Tibial artery (tissue), 4 donors: ENCODE measurements around the gene NBPF12.
A peak's percentile ranks its signal among the peaks of the same experiment; 100 is the strongest.
"Not testable (repeated sequence)": the region's sequence is repeated elsewhere in the genome, so short reads cannot be mapped to it uniquely, and the experiment has no call there.

ENCODE experiments used
- DNase-seq, 2 donors: peaks; one replicate each; pipeline ENCODE4 v3.0.0-alpha.2; 2019
- H3K27ac ChIP-seq, 2 donors: fragments of 200-600 bp; sonication (generic) in 1 of 2; 1 replicate in 1 of 2; 2 replicates in 1 of 2; pipeline ENCODE4 v1.5.1; 2018 to 2019; ENCODE audit warnings: mild to moderate bottlenecking in 1 of 2
- H3K27me3 ChIP-seq, 2 donors: fragments of 200-600 bp; sonication (generic) in 1 of 2; one replicate each; pipeline versions ENCODE4 v1.5.1 to v1.6.0; 2016 to 2019
- H3K36me3 ChIP-seq, 3 donors: fragments of 200-600 bp; sonication (generic) in 2 of 3; one replicate each; pipeline ENCODE4 v1.5.1; 2016 to 2019; ENCODE audit warnings: mild to moderate bottlenecking in 2 of 3
- H3K4me1 ChIP-seq, 4 donors: fragments of 200-600 bp; sonication (generic) in 2 of 4; 1 replicate in 3 of 4; 2 replicates in 1 of 4; pipeline ENCODE4 v1.5.1; 2016 to 2019
- H3K4me3 ChIP-seq, 2 donors: fragments of 200-600 bp; sonication (generic) in 1 of 2; 1 replicate in 1 of 2; 2 replicates in 1 of 2; pipeline ENCODE4 v1.5.1; 2018 to 2019; ENCODE audit warnings: mild to moderate bottlenecking in 2 of 2
- H3K9me3 ChIP-seq, 3 donors: fragments of 200-600 bp; sonication (generic) in 1 of 3; one replicate each; pipeline ENCODE4 v1.5.1; 2016 to 2019
- intact Hi-C: fragments of 100-400 bp; cut with DNase I; formaldehyde crosslinking; loops from one replicate; pipeline ENCODE4 v1.15.0; 2023; ENCODE audit warnings: low total_unique reads

The NBPF12 gene

DNA sequence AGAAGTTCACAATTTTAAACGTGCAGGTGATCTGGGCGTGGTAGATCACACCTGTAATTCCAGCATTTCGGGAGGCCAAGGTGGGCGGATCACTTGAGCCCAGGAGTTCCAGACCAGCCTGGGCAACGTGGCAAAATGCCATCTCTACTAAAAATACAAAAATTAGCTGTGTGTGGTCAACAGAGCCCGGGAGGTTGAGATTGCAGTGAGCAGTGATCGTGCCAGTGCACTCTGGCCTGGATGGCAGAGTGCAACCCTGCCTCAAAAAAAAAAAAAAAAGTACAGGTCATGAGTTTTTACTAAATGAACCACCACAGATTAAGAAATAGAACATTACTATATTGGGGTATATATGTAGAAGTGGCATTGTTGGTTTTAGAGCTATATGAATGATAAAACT lies 2.2 kb downstream of the NBPF12 start:
- H3K4me1 ChIP-seq, H3K27ac ChIP-seq, H3K9me3 ChIP-seq, H3K36me3 ChIP-seq, intact Hi-C loops, DNase-seq, H3K27me3 ChIP-seq: not testable (repeated sequence)
- peak overlapping the region; percentile 61 to 63 for H3K4me3 ChIP-seq

DNA sequence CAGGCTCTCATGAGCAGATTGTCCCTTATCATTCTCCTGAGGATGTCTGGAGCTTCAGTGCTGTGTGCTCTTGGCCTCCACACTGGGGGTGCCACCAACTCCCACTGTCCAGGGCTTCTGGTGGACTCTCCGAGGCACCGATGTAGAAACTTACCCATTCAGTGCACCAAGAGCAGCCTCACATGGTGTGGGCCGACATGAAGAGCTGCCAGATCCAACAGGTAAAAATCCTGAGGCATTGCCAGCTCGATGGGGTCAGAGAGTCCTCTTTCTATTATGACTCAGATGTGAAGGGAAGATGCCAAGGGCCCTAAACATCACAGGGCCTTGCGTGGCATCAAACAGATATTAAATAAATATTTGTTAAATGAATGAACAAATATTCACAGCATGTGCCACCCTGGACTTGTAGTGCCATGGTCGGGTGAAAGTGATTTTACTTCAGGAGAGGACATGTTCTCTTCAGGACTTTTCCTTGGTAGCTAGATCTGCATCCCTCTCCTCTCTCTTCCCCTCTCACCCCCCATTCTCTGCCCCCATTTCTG lies 5.3 kb downstream of the NBPF12 start:
- intact Hi-C loops, H3K4me3 ChIP-seq, DNase-seq, H3K27me3 ChIP-seq, H3K36me3 ChIP-seq, H3K4me1 ChIP-seq, H3K9me3 ChIP-seq, H3K27ac ChIP-seq: not testable (repeated sequence)

DNA sequence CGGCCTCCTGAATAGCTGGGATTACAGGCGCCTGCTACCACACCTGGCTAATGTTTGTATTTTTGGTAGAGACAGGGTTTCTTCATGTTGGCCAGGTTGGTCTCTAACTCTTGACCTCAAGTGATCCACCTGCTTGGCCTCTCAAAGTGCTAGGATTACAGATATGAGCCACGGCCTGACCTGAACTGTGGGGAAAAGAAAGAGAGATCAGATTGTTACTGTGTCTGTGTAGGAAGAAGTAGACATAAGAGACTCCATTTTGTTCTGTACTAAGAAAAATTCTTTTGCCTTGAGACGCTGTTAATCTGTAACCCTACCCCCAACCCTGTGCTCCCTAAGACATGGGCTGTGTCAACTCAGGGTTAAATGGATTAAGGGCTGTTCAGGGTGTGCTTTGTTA lies 10.0 kb downstream of the NBPF12 start:
- intact Hi-C loops, DNase-seq, H3K9me3 ChIP-seq: not testable (repeated sequence)

DNA sequence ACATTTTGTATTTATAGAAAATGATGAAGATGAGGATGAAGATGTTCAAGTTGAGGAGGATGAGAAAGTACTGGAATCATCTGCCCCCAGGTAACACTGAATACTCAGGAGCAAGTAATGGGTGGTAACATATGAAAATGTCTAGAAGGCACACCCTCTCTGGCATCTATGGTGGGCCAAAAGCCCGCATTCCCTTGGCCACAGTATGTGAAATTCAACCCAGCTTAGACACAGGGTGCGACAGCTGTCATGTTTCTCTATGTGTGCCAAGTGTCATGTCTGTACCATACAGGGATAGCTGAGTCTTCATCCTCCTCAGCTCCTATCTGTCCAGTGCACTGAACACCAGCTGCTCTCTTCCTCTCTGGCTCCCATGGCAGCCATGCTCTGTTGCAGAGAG lies 26.2 kb downstream of the NBPF12 start:
- H3K27ac ChIP-seq, H3K9me3 ChIP-seq, H3K4me1 ChIP-seq, DNase-seq, intact Hi-C loops, H3K4me3 ChIP-seq, H3K27me3 ChIP-seq: not testable (repeated sequence)
- H3K36me3 ChIP-seq = peaks cover 0 to 25% (median 6%) of the 10 kb centered on the region in 3 donors

More for the DNA sequence above, 10.0 kb downstream of the NBPF12 start:
- not testable (repeated sequence) for H3K4me3 ChIP-seq, H3K27ac ChIP-seq, H3K4me1 ChIP-seq, H3K27me3 ChIP-seq
- peaks cover 0 to 17% (median 5%) of the 10 kb centered on the region in 3 donors for H3K36me3 ChIP-seq

DNA sequence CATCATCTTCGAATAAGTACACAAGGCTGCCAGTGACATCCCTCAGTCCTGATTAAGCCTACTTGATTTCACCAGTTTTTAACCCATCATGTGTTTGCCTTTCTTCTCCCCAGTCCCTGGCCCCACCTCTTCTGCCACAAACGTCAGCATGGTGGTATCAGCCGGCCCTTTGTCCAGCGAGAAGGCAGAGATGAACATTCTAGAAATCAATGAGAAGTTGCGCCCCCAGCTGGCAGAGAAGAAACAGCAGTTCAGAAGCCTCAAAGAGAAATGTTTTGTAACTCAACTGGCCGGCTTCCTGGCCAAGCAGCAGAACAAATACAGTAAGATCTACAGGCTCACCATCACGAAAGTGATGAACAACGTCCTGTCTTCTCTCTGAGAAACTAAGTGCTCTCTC lies 28.2 kb downstream of the NBPF12 start:
- H3K27me3 ChIP-seq, H3K4me3 ChIP-seq, intact Hi-C loops, DNase-seq, H3K4me1 ChIP-seq, H3K9me3 ChIP-seq, H3K27ac ChIP-seq: not testable (repeated sequence)
- H3K36me3 ChIP-seq = peaks cover 8 to 34% (median 18%) of the 10 kb centered on the region in 3 donors

DNA sequence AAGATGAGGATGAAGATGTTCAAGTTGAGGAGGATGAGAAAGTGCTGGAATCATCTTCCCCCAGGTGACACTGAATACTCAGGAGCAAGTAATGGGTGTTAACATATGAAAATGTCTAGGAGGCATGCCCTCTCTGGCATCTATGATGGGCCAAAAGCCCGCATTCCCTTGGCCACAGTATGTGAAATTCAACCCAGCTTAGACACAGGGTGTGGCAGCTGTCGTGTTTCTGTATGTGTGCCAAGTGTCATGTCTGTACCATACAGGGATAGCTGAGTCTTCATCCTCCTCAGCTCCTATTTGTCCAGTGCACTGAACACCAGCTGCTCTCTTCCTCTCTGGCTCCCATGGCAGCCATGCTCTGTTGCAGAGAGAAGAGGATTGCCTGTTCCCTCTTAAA lies 32.5 kb downstream of the NBPF12 start:
- H3K27ac ChIP-seq, H3K4me1 ChIP-seq, DNase-seq, H3K9me3 ChIP-seq, intact Hi-C loops, H3K27me3 ChIP-seq, H3K4me3 ChIP-seq: not testable (repeated sequence)
- peaks cover 8 to 23% (median 18%) of the 10 kb centered on the region in 3 donors for H3K36me3 ChIP-seq

DNA sequence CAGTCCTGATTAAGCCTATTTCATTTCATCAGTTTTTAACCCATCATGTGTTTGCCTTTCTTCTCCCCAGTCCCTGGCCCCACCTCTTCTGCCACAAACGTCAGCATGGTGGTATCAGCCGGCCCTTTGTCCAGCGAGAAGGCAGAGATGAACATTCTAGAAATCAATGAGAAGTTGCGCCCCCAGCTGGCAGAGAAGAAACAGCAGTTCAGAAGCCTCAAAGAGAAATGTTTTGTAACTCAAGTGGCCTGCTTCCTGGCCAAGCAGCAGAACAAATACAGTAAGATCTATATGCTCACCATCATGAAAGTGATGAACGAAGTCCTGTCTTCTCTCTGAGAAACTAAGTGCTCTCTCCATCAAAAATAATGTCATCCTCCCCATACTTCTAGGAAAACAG lies 34.6 kb downstream of the NBPF12 start:
- H3K4me1 ChIP-seq, H3K9me3 ChIP-seq, H3K27me3 ChIP-seq, DNase-seq, H3K27ac ChIP-seq, intact Hi-C loops, H3K4me3 ChIP-seq: not testable (repeated sequence)
- H3K36me3 ChIP-seq = peaks cover 8 to 26% (median 15%) of the 10 kb centered on the region in 3 donors

DNA sequence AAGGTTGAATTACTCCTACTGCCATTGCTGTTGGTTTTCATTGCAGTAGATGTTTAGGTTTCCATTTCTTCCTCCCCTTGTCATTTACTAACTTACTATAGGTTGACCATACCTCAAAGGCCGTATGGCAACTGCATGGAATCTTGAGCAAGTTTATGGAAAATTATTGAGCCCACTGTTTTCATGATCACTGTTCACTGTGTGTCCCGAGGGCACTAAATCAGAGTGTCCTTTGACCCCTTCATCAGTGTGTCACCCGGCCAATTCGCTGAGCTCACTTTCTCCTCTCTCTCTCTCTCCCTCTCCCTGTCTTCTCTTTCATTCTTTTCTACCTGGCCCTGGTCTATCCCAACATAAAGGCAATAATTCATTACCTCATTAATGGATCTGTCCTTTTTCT lies 47.7 kb downstream of the NBPF12 start:
- H3K27me3 ChIP-seq, H3K4me1 ChIP-seq, H3K27ac ChIP-seq, intact Hi-C loops, H3K4me3 ChIP-seq, DNase-seq, H3K9me3 ChIP-seq: not testable (repeated sequence)
- peaks cover 0 to 28% (median 20%) of the 10 kb centered on the region in 3 donors for H3K36me3 ChIP-seq

DNA sequence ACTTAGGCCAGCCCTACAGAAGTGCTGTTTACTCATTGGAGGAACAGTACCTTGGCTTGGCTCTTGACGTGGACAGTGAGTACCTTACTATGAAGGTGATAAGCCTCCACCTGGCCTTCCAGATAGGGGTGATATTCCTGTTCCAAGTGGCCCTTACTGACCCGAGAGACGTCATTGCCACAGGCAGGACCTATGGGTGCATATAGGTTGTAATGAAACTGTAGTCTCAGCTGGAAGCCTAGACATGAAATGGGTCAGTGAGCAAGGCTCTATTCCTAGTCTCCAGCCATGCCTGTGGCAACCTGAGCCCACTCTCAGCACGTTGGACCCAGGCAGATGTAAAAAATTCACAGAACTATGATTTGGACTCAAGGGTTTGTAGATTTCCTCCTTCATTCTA lies 48.3 kb downstream of the NBPF12 start:
- intact Hi-C loops, H3K9me3 ChIP-seq, DNase-seq, H3K27ac ChIP-seq, H3K4me3 ChIP-seq, H3K27me3 ChIP-seq, H3K4me1 ChIP-seq: not testable (repeated sequence)
- H3K36me3 ChIP-seq = peaks cover 0 to 32% (median 20%) of the 10 kb centered on the region in 3 donors

DNA sequence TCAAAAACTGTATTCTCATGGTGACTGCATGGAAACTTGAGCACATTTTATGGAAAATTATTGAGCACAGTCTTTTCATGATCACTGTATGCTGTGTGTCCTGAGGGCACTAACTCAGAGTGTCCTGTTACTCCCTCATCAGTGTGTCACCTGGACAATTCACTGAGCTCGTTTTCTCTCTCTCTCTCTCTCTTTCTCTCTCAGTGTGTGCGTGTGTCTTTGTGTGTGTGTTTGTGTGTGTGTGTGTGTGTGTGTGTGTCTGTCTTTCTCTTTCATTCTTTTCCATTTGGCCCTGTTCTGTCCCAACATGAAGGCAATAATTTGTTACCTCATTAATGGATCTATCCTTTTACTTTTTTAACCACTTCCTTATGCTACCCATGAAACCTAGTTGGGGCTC lies 49.4 kb downstream of the NBPF12 start:
- H3K4me1 ChIP-seq, H3K27me3 ChIP-seq, H3K4me3 ChIP-seq, H3K9me3 ChIP-seq, intact Hi-C loops, DNase-seq, H3K27ac ChIP-seq: not testable (repeated sequence)
- H3K36me3 ChIP-seq = peaks cover 0 to 33% (median 20%) of the 10 kb centered on the region in 3 donors

DNA sequence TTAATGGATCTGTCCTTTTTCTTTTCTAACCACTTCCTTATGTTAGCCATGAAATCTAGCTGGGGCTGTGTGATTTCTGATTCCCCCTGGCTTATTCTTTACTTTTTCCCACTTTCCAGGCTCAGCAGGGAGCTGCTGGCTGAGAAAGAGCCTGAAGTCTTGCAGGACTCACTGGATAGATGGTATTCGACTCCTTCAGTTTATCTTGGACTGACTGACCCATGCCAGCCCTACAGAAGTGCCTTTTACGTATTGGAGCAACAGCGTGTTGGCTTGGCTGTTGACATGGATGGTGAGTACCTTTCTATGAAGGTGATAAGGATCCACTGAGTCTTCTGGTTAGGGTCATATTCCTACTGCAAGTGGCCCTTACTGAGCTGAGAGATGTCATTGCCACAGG lies 51.3 kb downstream of the NBPF12 start:
- H3K4me1 ChIP-seq, H3K4me3 ChIP-seq, intact Hi-C loops, H3K9me3 ChIP-seq, H3K27me3 ChIP-seq, H3K27ac ChIP-seq, DNase-seq: not testable (repeated sequence)
- peaks cover 0 to 36% (median 21%) of the 10 kb centered on the region in 3 donors for H3K36me3 ChIP-seq

DNA sequence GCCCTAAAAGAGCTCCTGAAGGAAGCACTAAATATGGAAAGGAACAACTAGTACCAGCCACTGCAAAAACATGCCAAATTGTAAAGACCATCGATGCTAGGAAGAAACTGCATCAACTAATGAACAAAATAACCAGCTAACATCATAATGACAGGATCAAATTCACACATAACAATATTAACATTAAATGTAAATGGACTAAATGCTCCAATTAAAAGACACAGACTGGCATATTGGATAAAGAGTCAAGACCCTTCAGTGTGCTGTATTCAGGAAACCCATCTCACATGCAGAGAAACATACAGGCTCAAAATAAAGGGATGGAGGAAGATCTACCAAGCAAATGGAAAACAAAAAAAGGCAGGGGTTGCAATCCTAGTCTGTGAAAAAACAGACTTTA lies 70.4 kb downstream of the NBPF12 start:
- H3K4me1 ChIP-seq, H3K4me3 ChIP-seq, H3K27ac ChIP-seq, DNase-seq, H3K9me3 ChIP-seq, intact Hi-C loops, H3K27me3 ChIP-seq, H3K36me3 ChIP-seq: not testable (repeated sequence)

DNA sequence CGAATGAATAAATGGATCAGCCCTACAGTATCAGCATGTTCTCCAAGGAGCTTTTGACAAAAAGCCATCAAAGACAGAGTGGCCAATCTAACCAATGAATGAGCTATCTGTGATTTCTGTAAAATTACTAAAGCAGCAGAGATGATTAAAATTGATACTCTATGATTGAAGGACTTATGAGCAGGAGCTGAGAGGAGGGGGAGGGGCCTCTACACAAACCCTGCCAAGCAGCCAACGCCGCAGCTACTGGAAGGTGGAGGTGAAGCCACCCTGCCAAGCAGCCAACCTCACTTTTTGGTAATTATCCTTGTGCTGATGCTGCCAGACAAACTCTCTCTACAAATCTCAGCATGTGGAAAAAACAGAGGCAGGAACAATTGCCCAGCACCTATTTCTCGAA lies 88.9 kb downstream of the NBPF12 start:
- H3K9me3 ChIP-seq, H3K36me3 ChIP-seq, H3K27ac ChIP-seq, intact Hi-C loops, H3K27me3 ChIP-seq, DNase-seq, H3K4me3 ChIP-seq, H3K4me1 ChIP-seq: not testable (repeated sequence)

DNA sequence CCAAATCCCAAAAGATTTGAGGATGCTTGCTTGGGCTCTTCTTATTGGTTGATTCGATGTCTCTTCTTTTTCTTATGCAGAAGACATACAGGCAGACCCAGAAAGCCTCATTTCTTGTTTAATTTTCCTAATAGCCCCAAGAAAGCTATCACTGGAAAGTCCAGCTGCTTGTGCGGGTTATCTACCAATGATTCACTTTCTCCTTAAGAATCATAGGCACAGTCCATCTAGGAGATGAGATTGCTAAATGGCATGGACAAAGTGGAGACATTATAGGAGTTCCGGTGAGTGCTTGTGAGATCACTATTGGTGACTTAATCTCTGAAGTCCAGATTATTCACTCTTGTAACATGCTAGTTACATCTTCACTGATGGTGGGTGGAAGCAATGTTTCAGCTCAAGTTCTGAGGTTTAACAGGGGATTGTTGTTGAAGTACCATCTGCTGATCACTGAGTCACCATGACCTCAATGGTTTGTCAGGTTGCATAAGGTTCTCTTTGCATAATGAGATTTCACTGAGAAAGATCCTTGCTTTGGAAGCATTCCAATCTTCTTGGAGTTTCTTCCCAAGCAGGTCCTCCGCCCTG lies 92.0 kb downstream of the NBPF12 start:
- intact Hi-C loops, H3K27ac ChIP-seq, DNase-seq: not testable (repeated sequence)

More for the DNA sequence above, 92.0 kb downstream of the NBPF12 start:
- H3K27me3 ChIP-seq, H3K4me3 ChIP-seq, H3K9me3 ChIP-seq, H3K36me3 ChIP-seq, H3K4me1 ChIP-seq: not testable (repeated sequence)
